ENCODE results near the gene TRPC4AP.
"Not testable (repeated sequence)": the region's sequence is repeated elsewhere in the genome, so short reads cannot be mapped to it uniquely, and the experiment has no call there.

The TRPC4AP gene

DNA sequence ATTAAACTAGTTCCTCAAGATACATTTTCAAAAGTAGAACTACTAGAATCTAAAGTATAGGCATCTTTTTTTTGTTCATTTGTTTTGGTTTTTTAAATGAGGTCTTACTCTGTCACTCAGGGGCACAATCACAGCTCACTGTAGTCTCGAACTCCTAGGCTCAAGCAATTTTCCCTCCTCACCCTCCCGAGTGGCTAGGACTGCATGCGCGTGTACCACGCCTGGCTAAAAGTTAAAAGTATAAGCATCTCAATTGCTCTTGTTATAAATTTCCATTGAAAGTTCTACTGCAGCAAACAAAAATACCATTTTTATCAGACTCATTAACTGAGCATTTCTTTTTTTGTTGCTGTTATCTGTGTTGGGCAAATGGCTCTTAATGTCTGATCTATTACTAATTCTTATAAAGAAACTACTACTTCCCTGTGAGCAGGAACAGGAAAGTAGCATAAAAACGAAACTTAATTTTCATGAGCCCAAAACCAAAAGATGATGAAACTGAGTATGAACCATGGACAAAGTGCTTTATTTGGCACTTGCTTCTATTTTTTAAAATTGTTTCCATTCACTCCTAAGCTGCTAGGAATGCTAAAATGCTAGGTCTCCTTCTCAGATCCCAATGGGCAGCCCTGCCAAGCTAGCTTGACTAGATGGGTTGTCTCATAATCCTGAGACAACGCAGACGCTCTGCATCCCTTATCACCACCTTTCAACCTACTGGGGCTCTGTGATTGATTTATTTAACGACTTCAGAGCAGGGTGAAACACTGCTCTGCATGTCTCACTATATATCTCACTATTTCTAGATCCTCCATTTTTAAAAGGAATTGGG is 36.9 kb downstream of the TRPC4AP start:
- no peak for DNase-seq (ENCODE audit: low read depth)

DNA sequence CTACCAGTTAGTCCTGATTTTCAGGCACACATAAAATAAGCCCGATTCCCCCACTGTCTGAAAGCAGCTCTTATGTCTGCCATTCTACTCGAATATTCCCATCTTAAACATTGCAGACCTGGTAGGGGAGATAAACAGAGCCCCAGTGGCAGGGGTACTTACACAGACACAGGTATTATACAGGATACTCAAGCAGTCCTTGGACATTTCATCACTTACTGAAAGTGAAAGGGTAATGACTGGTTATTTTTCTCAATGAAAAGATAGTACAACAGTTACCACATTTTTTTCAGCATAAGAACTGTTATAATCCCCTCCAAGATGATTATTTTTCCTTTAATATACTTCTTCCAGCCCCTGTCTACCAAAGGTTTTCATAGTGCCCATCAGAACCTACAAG is 37.8 kb downstream of the TRPC4AP start:
- DNase-seq (ENCODE audit: low read depth), result no peak

DNA sequence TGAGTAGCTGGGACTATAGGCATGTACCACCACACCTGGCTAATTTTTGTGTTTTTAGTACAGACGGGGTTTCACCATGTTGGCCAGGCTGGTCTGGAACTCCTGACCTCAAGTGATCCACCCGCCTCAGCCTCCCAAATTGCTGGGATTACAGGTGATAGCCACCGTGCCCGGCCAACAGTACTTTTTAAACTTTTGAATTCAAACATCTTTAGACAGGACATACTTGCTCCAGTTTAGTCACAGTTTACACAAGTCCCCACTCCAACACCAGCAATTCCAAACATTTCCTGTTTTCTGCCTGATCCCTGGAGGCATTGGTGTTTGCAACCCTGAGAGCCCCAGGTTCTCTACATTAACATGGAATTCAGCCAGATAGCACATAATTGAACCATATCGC is 40.0 kb downstream of the TRPC4AP start:
- DNase-seq (ENCODE audit: low read depth), result not testable (repeated sequence)

DNA sequence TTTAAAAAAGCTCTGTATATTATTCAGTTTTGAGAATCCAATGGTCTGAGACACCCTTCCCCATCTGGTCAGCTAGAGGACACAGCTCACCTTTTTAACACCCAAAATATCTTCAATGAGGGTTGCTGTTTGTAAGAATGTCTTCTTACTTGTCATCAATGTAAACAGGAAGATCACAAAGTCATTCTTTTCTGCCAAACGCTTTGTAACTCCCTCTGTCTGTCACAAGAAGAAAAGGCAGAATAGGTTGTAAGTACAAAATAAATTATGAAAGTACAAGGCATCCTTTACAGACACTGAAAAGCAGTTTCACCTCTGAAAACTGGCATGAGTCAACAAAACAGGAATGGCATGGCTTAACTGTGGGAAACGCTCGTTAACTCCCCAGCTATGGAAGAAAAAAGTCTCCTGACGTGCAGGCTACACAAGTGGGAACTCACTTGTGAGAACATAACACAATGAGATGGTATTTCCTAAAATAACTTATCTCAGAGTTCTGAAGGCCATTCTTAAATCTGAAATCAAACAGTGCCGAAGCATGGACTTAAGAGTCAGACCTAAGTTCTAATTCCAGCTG is 42.7 kb downstream of the TRPC4AP start:
- no peak for DNase-seq (ENCODE audit: low read depth)

DNA sequence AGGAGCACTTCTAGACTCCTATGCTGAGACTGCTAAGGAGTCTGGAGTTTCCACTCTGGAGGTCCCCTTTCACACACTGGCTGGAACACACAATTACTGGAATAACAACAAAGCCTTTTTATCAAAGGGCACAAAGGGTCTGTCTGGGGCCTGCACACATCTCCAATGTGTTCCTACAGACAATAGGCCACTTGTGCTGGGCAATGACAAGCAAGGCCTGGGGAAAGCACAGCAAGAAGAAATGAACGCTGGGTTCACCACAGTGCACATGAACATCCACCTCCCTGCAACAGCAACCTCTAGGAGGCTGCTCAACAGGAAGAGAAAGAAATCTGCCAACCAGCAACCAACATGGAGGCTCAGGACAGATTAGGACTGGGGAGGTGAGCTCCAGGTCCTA is 43.9 kb downstream of the TRPC4AP start:
- no peak for DNase-seq (ENCODE audit: low read depth)

DNA sequence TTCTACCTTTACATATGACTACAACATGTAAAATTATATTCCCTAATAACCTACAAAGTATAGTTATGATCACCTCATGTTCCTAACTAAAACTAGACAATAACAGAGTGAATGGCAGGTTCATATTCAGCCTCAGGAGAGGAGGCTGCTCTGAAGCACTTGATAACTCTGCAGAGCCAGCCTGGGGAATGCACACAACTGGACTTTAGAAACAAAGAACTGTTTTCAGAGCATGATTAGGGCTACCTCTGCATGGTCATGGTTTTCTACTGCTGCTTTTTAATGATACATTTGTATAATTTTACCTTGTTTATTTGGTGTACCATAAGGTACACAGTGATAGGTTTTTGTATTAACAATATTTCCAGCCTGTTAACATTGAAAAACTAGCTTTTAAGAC is 50.3 kb downstream of the TRPC4AP start:
- DNase-seq (ENCODE audit: low read depth), result no peak

DNA sequence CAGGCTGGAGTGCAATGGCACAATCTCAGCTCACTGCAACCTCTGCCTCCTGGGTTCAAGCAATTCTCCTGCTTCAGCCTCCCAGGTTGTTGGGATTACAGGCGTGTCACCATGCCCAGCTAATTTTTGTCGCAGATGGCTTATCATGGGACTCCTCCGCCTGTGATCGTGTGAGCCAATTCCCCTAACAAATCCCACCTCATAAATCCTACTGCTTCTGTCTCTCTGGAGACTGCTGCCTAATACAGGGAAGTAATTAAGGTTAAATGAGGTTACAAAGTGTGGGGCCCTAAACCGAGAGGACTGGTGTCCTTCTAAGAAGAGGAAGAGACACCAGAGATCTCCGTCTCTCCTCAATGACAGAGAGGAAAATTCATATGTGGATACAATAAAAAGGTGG is 52.0 kb downstream of the TRPC4AP start:
- DNase-seq (ENCODE audit: low read depth), result no peak

DNA sequence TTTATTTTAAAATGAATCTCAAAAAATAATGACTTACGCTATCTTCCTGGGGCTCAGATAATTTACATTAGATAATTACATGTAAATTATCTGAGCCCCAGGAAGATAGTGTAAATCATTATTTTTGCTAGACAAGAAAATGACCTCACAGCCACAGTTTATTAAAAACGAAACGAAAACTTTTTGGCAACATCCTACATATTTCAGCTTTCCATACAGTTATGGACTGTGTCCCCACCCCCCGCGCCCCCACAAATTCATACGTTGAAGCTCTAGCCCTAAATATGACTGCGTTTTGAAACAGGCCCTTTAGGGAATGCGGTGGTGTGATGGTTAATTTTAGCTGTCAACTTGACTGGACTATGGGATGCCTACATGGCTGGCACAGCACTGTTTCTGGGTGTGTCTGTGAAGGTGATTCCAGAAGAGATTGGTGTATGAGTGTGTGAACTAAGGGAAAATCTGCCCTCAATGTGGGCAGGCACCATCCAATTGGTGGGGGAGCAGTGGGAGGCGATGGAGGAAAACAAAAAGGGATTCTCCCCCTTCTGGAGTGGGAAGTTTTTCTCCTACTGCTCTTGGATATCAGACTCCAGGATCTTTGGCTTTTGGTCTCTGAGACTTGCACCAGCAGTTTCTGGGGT is 52.6 kb downstream of the TRPC4AP start:
- no peak for DNase-seq (ENCODE audit: low read depth)

DNA sequence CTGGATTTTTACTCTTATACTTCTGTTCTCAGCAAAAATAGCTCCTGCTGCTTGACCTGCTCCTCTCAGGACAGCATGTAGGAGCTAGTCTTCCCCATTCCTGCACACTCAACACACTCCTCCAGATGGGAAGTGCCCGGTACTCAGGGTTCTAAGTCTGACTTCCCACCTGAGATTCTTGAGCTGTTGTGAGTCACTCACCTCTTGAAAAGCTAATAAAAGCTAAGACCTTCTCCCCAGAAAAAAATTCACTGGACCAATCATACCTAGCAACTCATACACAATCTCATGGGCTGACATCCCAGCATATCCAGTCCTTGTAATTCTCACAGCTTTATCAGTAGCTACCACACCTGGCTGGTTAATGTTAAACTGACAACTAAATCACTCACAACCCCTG is 53.5 kb downstream of the TRPC4AP start:
- DNase-seq (ENCODE audit: low read depth), result no peak

DNA sequence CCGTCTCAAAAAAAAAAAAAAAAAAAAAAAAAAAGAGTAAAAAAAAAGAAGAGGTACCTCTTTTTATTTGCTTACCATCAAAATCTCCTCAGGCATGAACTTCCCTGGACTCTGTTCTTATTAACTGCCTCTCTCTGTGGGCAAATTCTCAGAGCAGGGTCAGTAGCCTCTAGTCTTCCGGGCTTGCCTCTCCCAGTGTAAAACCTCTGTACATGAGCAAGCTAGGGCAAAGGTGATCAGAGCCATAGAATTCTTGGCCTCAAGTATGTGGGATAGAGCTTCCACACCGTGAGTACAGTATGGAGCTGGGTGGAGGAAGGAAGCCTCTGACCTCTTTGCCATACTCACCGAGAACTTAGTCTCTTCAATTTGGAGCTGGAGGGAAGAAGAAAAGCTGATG is 58.5 kb downstream of the TRPC4AP start:
- DNase-seq (ENCODE audit: low read depth), result no peak

DNA sequence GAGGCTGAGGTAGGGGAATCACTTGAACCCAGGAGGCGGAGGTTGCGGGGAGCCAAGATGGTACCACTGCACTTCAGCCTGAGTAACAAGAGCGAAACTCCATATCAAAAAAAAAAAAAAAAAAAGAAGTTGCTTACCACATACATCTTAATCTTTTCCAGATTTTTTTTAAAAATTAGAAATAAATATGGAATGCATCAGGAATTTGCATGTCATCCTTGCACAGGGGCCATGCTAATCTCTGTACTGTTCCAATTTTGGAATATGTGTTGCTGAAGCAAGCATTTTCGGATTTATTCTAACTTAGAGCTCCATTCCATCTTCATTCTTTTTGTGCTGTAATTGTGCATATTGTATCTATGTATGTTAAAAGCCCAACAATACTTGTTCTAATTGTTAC is 62.5 kb downstream of the TRPC4AP start:
- no peak for DNase-seq (ENCODE audit: low read depth)

DNA sequence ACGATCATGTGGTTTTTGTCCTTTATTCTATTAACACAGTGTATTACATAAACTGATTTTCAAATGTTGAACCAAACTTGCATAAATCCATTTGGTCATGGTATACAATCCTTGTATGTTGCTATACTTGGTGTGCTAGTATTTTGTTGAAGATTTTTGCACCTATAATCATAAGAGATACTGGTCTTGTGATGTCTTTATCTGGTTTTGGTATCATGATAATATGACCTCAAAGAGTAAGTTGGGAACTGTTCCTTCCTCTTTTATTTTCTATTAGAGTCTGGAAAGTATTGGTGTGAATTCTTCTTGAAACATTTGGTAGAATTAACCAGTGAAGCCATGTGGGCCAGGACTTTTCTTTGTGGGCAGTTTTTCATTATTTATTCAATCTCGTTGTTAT is 65.3 kb downstream of the TRPC4AP start:
- no peak for DNase-seq (ENCODE audit: low read depth)

DNA sequence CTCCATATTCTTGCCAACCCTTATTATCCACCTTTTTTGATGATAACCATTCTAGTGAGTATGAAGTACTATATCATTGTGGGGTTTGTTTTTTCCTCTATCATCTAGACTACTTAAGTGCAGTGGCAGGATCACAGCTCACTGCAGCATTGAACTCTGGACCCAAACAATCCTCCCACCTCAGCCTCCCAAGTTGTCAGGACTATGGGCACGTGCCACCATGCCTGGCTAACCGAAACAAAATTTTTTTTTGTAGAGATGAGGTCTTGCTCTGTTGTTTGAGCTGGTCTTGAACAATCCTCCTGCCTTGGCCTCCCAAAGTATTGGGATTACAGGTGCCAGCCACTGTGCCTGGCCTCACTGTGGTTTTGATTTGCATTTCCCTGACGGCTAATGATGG is 67.5 kb downstream of the TRPC4AP start:
- DNase-seq (ENCODE audit: low read depth), result no peak

DNA sequence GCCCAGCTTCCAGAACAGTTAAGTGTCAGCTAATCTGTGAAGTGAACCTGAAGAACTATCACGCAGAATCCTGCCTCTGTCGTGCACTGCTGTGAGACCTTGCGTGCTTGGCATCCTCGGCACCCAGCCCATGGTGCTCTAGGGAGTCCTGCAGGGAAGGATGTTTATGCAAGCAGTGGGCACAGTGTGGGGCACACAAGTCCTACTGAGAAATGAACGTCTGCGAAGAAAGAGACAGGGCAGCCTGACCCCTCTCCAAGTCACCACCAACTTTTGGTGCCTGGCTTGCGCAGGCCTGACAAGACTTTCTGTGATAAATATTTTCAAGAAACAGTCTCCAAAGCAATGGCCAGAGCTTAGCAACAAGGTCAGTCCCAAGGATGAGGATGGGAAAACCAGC is 69.0 kb downstream of the TRPC4AP start:
- no peak for DNase-seq (ENCODE audit: low read depth)

DNA sequence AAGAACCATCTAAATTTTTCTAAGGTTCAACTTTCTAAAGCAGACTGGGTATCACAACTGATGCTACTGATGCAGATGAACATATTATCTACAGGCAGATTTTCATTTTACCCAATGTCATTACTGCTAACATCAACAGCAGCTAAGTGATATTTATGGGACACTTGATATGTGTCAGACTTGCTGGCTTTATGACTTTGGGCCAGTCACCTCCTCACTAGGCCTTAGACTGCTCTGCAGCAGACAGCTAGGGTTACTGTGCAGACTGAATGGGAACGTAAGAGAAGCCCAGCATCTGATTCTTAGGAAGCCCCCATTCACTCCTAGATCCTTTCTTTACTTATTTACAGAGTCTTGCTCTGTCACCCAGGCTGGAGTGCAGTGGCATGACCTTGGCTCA is 70.8 kb downstream of the TRPC4AP start:
- no peak for DNase-seq (ENCODE audit: low read depth)

DNA sequence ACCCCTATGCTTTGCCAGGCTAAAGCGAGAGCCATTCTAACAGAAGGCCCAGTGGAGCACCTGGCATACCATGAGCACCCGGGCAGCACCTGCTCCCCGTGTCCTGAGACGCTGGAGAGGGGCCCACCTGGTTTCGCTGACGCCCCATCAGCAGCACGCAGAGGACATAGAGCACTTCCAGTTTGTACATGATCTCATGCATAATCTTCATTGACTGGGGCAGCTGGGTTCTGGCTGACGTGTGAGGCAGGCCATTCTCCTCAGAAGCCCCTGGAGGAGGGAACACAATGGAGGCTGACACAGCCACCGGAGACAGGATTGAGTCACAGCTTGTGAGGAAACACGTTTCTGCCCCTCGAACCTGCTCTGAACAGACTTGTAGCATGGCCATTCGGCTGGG is 71.5 kb downstream of the TRPC4AP start:
- DNase-seq (ENCODE audit: low read depth), result no peak

DNA sequence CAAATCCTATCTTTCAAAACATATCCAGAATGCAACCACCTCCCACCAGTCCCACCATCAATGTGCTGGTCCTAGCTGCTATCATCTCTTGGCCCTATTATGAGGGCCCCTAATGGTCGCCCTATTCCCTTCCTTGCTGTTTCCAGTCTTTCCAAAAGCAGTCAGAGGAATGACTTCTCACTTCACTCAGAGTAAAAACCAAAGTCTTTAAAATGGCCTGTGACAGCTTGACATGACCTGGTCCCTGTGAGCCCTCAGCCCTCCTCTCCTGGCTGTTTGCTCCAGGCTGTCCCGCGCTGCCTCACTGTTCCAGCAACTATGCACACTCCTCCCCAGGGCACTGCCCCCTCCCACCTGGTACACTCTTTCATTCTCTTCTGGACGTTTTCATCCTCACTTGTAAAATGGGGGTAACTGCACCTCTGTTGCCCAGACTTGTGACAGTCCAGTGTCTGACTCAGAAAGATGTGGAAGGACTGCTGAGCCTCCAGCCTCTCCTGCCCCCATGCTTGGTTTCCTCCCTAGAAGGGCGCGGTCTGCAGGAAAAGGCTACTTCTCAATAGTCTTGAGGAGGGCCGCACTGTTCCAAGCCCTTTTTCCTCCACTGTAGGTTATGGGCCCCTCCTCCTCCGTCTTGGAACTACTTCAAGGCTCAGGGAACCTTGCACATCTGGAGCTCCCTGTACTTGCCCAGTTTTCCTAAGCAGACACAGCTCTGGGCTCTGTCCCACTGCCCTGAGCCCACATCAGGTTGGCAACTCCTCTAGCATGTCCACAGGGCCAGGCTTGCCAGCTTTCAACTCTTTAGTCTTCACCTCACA is 72.3 kb downstream of the TRPC4AP start:
- DNase-seq (ENCODE audit: low read depth), result no peak

DNA sequence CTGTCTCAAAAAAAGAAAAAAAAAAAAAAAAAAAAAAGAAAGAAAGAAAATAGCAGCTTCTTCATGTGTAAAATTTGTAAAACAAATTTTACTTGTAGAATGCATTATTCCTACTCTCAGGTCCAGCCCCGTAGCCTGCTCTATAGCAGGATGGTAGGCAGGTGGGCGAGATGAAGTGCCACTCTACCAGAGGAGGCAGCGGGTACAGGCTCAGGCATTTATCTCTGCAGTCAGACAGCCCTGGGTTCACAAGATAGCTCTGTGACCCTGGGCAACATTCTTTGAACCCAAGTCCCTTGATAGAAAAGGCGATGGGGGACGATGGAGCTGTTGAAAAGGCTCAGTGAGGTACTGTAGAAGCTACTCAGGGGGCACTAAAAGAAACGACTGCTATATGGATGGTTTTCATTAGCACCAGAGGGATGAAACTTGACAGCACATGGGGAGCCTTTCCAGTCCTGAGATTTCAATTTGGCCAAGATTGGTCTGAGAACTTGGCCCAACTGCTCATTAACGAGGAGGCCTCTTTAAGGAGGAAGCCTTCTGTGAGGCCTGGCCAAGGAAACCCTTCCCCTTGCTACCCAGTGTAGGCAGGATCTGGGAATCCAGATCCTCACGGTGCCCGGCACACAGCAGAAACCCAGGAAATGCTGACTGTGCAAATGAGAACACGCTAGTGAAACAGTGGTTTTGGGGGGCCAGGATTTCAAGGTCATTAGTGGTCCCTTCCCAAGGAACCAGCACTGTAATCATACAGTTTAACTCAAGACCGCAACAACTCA is 73.8 kb downstream of the TRPC4AP start:
- no peak for DNase-seq (ENCODE audit: low read depth)

DNA sequence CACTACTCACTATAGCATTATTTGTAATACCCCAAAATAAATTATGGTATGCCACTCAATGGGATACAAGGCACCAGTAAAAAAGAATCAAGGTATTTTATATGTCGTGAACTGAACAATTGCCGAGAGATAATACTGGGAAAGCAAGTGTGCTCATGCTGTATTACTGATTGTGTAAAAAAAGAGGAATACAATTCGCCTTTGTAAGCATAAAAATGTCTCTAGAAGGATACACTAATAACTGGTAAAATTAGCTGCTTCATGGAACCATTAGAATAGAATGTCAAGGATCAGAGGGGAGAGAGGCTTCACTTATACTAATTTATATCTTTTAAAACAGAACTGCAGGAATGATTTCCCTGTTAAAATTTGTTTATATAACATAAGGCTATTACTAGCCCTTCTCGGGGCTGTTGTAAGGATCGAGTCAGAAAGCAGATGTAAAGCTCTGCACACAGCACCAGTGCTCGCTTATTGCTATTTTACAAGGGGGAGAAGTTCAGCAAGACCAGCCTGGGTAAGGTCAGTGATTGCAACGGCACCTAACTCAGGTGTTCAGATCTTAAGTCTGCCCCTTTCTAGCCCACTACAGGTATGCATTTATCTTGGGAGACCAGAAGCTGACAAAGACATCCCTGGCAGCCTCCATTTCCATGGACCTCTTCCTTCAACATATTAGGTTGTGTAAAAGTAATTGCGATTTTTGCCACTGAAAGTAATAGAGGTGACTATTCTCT is 75.3 kb downstream of the TRPC4AP start:
- DNase-seq (ENCODE audit: low read depth), result no peak

DNA sequence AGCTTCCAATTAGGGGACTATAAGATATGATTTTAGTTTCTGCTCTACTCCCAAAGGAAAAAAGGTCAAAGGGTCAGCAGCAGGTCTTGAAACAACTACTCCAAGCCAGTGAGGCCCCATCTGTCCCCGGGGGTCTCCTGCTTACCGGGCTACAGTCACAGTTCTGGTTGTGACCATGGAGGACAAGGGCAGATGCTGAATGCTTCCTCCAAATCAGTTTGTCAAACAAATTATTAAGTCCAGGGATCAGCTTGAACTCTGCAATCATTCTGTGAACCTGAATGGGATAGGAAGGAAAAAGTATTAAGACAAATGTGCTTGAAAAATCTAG is 76.8 kb downstream of the TRPC4AP start:
- DNase-seq (ENCODE audit: low read depth), result no peak

DNA sequence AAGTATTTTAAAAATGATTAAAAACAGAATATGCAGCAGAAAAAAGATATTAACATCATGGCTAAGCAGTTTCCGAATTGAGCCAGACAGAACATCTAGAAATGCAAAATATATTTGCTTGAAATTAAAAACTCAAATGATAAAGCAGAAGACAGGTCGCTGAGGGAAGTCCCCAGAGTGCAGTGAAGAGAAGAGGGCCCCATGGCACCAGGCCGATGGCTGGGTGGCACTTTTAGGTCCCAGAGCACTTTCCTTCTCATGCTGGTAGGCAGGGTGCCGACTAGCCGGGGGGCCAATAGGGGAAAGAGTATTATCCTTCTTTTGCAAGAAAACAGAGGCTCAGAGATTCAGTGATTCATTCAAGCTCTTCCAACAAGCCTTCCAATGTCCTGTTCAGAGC is 78.1 kb downstream of the TRPC4AP start:
- no peak for DNase-seq (ENCODE audit: low read depth)
